Epidermal melanocyte (primary cell): ENCODE data around the gene CD48.

Experiments
- DNase-seq: peaks from one replicate; pipeline ENCODE4 v3.0.0; 2011; ENCODE audit warnings: low spot score; ENCODE audit not compliant: insufficient read length

CD48 gene, protein sequence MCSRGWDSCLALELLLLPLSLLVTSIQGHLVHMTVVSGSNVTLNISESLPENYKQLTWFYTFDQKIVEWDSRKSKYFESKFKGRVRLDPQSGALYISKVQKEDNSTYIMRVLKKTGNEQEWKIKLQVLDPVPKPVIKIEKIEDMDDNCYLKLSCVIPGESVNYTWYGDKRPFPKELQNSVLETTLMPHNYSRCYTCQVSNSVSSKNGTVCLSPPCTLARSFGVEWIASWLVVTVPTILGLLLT

GRCh38 chr1:160711602-160712311, at the start of gene CD48:
CD48 (minus strand) TSS chr1:160711822; CDS start chr1:160711763, 59 bp downstream.
- no peak for DNase-seq

DNA sequence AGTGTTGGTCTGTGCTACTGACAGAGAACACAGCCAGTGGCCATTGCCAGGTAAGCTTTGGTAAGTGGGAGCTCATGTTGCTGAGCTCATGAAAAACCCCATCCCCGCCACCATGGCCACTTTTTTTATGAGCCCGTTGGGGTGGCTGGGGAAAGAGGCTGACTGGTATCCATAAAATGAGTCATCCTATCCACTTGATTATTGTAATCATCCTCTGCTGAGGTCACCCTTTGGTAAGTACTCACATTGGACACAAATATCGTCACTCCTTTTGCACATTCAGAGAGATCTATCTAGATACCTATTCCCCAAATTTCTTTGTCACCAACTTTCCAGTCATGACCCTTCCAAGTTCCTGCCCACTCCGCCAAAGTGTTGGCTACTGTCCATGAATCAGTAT, 49.4 kb upstream of the CD48 start:
- DNase-seq = no peak

DNA sequence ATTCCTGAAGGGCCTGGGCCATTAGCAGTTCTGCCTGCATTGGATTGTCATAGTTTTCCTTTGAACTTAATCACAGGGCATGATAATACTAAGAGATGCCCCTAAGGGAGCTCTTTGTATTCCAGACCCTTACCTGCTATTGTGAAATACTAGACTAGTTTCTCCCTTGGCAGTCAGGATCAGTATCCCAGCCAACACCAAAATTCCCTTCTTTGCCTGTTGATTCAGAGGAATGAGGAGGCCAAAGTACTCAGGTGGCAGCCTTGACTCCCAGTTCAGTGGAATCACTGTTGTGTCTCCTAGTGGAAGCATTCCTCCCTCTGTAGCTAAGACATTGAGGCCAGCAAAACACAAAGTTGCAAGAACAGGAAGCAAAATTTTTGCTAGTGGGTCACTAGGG, 48.1 kb upstream of the CD48 start:
- DNase-seq = no peak

DNA sequence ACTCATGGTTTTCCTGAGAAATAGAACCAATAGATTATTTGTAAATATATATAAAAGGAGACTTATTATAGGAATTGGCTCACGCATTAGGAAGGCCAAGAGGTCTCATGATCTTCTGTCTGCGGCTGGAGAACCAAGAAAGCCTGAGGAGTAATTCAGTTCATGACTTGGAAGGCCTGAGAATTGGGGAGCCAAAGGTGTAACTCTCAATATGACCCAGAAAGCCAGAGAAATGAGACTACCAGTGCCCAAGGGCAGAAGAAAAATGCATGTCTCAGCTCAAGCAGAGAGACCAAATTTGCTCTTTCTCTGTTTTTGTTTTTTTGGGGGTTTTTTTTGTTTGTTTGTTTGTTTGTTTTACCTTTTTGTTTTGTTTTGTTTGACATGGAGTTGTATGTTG, 46.9 kb upstream of the CD48 start:
- no peak for DNase-seq

DNA sequence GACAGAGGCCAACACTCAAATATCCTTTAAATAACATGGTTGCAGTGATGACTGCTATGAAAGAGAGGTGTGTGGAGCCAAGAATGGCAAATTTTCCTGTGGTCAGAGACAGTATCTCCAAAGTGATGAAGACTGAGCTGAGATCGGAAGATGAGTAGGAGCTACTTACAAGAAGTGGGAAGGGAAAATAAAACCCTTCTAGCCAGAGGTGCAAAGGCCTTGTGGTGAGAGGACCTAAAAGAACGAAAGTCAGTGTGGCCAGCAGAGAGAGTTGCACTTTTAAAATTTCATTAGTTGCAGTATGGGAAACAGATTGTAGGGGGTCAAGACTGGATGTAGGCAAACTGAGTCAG, 45.2 kb upstream of the CD48 start:
- no peak for DNase-seq

GRCh38 chr1:160755911-160756848, 44.6 kb upstream of the CD48 start:
- no peak for DNase-seq

DNA sequence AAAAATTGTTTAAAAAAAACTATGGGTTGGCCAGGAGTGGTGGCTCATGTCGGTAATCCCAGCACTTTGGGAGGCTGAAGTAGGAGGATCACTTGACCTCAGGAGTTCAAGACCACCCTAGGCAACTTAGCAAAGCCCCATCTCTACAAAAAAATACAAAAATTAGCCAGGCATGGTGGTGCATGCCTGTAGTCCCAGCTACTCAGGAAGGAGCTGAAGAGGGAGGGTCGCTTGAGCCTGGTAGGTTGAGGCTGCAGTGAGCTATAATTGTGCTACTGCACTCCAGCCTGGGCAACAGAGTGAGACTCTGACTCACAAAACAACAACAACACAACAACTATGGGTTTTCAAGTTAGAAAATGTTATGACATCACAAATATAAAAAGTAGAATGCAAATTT, 43.8 kb upstream of the CD48 start:
- no peak for DNase-seq

DNA sequence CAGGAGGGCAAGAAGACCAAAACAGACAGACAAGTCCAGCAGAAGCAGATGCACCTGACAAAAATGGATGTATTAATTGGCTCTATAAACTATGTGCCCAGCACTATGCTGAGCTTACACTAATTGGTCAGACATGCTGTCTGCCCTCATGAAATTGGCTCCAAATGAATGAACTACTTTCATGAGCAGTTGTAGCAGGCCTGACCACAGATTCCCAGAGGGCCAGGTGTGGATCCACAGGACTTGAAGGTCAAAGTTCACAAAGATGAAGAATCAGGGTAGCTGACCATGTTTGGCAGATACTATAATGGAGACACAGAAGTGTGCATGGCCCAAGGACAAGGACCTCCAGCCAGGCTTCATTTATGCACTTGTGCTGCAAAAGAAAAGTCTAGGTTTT, 42.0 kb upstream of the CD48 start:
- DNase-seq = no peak

GRCh38 chr1:160752924-160753323, 41.3 kb upstream of the CD48 start:
- DNase-seq = no peak

- DNase-seq = no peak
These were observed 40.8 kb upstream of the CD48 start for GRCh38 chr1:160752406-160752805.

- DNase-seq = no peak
These were observed 39.0 kb upstream of the CD48 start for GRCh38 chr1:160750608-160751007.

- no peak for DNase-seq
These were observed 37.3 kb upstream of the CD48 start for GRCh38 chr1:160748878-160749269.

- no peak for DNase-seq
These were observed 36.7 kb upstream of the CD48 start for GRCh38 chr1:160748181-160748877.

DNA sequence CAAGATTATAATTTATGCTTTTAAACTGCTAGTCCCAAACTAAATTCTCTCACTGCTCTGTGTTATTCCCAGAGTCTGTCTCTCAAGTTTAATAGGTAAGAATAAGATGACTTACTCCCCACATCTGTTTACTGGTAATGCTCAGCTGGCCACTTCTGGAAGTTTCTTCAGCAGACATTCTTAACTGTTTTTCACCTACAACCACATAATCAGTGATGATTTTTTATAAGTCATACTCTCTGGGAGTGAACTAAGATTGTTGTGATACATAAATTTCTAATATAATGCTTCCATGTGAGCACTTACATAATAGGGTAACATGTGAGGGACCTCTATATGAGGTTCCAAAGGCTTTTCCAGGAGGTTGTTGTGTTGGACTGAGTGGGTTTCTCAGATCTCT, 36.1 kb upstream of the CD48 start:
- no peak for DNase-seq

DNA sequence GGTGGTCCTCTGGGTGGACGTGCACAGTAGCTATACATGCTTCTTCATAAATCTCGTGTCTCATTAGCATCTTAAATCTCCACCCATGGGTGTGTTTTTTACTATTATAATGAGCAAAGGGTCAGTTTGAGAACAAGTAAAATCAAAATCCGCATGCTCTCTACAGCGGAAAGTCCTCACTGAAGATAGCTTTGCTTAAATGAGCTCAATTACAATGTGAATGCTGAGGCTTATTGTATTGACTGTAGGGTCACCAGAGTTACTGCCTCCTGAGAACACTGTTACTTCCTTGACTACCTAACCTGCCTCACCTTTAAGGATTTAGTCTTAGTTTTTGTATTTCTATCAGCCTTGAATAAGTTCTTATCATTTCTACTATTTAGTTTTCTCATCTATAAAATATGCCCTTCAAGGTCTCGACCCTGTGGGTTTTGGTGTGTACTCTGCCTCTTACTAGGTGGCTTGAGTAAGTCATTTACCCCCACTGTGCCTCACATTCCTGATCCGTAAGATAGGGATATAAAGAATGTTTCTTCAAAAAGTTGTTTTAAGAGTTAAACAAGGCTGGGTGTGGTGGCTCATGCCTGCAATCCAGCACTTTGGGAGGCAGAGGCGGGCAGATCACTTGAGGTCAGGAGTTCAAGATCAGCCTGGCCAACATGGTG, 35.3 kb upstream of the CD48 start:
- DNase-seq = no peak

- DNase-seq = no peak
These were observed 33.9 kb upstream of the CD48 start for GRCh38 chr1:160745551-160745950.

DNA sequence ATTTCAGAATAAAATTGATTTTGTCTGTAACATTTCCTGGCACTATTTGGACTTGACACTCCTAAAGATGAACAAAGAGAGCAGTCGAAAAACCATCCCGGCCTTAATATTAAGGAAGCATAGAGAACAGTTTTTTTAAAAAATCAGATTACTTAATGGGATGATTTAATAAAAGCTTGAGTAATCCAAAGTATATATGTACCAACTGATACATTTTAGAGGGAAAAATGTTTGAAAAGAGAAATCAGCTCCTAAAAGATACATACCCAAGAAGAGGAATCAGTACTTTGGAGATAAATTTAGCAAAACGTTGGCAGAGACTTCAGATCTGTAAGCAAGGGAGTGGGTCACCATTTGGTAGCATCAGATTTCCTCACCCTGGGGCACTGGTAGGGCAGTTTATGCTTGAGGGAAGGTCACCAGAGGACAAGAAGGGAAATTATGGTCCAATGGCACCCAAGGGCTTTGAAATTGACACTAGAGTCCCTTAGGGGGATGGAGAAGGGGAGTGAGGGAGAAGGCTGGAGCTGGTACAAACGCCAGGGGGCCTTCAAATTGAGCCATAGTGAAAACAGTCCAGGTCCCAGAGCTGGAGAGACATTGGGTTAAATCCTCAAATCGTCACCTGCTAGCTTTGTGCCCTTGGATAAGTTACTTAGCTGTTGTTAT, 33.4 kb upstream of the CD48 start:
- no peak for DNase-seq

- no peak for DNase-seq
These were observed 32.7 kb upstream of the CD48 start for GRCh38 chr1:160744199-160744851.

DNA sequence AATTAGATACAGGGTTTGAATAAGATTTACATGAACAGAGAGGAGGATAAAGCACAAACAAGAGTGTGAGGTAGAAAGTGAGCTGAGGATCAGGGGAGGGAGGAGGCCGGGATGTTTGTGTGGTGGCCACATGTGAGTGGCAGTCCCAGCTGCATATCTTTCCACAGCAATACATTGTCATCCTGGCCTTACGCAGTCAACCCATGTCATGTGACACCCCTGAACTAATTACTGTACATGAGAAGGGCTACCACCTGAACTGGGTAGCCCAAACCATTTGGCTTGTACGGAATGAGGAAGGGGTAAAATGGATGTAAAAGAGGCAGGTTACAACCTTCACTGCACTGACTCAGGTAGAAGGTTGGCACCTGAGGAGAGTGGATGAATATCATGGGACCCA, 31.6 kb upstream of the CD48 start:
- no peak for DNase-seq
